ENCODE data around the gene TMED9. TPM values are rescaled to one million over a fixed set of nuclear protein-coding genes. Genes with fewer than 3 reads are reported as not detected.

TMED9 gene
- total RNA-seq, 4 donors from 2014 or later, result 12.8 to 106 (median 73.4) TPM

- no peak for TF ChIP-seq POLR2A (IDR thresholded peaks at IDR 0.05)
- TF ChIP-seq, protein P1, sequence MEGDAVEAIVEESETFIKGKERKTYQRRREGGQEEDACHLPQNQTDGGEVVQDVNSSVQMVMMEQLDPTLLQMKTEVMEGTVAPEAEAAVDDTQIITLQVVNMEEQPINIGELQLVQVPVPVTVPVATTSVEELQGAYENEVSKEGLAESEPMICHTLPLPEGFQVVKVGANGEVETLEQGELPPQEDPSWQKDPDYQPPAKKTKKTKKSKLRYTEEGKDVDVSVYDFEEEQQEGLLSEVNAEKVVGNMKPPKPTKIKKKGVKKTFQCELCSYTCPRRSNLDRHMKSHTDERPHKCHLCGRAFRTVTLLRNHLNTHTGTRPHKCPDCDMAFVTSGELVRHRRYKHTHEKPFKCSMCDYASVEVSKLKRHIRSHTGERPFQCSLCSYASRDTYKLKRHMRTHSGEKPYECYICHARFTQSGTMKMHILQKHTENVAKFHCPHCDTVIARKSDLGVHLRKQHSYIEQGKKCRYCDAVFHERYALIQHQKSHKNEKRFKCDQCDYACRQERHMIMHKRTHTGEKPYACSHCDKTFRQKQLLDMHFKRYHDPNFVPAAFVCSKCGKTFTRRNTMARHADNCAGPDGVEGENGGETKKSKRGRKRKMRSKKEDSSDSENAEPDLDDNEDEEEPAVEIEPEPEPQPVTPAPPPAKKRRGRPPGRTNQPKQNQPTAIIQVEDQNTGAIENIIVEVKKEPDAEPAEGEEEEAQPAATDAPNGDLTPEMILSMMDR (IDR thresholded peaks at IDR 0.05), result no peak
- Histone ChIP-seq H3K36me3 (no peaks in the 10 kb centered on the region), H3K27me3 (no peaks in the 10 kb centered on the region), H3K27ac (no peak overlapping the region), H3K4me3 (no peak overlapping the region), H3K4me1 (no peaks in the 10 kb centered on the region), H3K9me3 (no peaks in the 10 kb centered on the region)
- DNase-seq, result no peak
- intact Hi-C loops (cut with DNase I; ENCODE audit: low total_unique reads), result no loop called here
These were observed 13.7 kb upstream of the TMED9 start for GRCh38 chr5:177578316-177578715.

DNA sequence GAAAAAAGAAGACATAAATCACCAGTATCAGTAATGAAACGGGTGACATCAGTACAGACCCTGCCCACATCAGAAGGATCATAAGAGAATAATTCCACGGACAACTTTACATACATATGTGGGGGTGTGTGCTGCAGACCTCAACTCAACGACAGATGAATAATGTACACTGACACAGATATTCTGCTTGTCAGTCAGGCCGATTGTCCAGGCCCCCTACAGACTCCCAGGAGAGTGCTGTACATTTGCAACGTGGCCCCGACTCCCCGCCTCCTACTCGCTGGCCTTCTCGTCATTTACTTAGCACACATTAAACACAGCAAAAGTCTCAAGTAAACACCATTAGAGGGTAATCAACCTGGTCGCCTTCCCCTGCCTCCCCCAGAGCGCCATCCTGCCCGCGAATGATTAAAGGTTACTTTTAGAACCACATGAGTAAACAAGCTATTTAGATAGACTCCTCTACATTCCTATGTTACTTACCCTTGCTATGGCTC is 3.5 kb upstream of the TMED9 start:
- intact Hi-C loops (cut with DNase I; ENCODE audit: low total_unique reads), result no loop called here
- Histone ChIP-seq H3K27ac (no peak overlapping the region), H3K27me3 (no peaks in the 10 kb centered on the region), H3K4me1 (no peaks in the 10 kb centered on the region), H3K4me3 (no peak overlapping the region), H3K36me3 (no peaks in the 10 kb centered on the region), H3K9me3 (no peaks in the 10 kb centered on the region)
- no peak for TF ChIP-seq POLR2A (IDR thresholded peaks at IDR 0.05)
- TF ChIP-seq, protein P1 (IDR thresholded peaks at IDR 0.05), result no peak
- no peak for DNase-seq

DNA sequence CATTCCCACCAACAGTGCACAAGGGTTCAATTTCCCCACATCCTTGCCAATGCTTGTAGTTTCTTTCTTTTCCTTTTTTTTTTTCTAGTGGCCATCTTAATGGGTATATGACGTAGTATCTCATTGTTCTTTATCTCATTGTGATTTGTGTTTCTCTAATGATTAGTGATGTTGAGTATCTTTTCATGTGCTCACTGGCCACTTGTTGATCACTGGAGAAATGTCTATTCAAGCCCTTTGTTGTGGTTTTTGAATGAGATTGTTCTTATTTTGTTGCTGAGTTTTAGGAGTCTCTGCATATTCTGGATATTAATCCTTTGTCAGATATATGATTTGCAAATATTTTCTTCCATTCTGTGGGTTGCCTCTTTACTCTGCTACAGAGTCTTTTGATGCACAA is 1.6 kb upstream of the TMED9 start:
- no peaks in the 10 kb centered on the region for H3K27me3 ChIP-seq
- H3K4me3 ChIP-seq, result no peak overlapping the region
- H3K27ac ChIP-seq, result no peak overlapping the region
- H3K9me3 ChIP-seq, result no peaks in the 10 kb centered on the region
- no peaks in the 10 kb centered on the region for H3K4me1 ChIP-seq
- intact Hi-C loops (cut with DNase I; ENCODE audit: low total_unique reads), result no loop called here
- no peak for DNase-seq
- TF ChIP-seq POLR2A (IDR thresholded peaks at IDR 0.05), result no peak
- TF ChIP-seq, protein P1 (IDR thresholded peaks at IDR 0.05), result no peak
- no peaks in the 10 kb centered on the region for H3K36me3 ChIP-seq

DNA sequence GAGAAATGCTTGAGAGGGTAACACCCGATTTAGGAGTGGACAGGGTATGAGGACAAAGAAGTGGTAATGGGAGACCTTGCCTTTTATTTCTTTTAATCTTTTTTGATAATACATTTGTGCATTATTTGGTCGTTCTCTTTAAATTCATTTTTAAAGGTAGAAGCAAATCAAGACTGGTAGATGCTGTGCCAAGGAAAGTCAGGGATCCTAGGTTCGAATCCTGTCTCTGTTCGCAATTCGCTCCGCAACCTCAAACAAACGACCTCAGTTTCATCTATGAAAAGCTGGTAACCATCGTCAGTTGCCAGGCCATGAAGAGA is 353 bp upstream of the TMED9 start:
- Histone ChIP-seq H3K27me3 (no peaks in the 10 kb centered on the region), H3K4me3 (peak overlapping the region; percentile 80 to 89), H3K27ac (peak overlapping the region; percentile 76 to 77), H3K4me1 (no peaks in the 10 kb centered on the region), H3K9me3 (no peaks in the 10 kb centered on the region), H3K36me3 (no peaks in the 10 kb centered on the region)
- intact Hi-C loops (cut with DNase I; ENCODE audit: low total_unique reads), result no loop called here
- TF ChIP-seq, protein P1 (IDR thresholded peaks at IDR 0.05), result no peak
- no peak for TF ChIP-seq POLR2A (IDR thresholded peaks at IDR 0.05)
- DNase-seq, result no peak

DNA sequence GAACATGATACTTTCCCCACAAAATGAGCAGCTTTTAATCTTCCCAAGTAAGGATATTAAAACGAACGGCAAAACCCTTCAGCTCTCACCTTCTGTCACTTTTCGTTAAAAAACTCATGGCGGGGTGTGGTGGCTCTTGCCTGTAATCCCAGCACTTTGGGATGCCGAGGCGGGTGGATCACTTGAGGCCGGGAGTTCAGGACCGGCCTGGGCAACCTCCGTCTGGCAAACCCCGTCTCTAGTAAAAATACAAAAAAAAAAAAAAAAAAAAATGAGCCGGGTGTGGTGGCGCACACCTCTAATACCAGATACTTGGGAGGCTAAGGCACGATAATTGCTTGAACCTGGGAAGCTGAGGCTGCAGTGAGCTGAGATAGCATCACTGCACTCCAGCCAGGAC is 902 bp downstream of the TMED9 start:
- H3K27me3 ChIP-seq, result no peaks in the 10 kb centered on the region
- no peaks in the 10 kb centered on the region for H3K4me1 ChIP-seq
- peak overlapping the region; percentile 80 to 89 for H3K4me3 ChIP-seq
- TF ChIP-seq POLR2A (IDR thresholded peaks at IDR 0.05), result no peak
- TF ChIP-seq, protein P1 (IDR thresholded peaks at IDR 0.05), result no peak
- H3K36me3 ChIP-seq, result no peaks in the 10 kb centered on the region
- no peak for DNase-seq
- H3K27ac ChIP-seq, result peak overlapping the region in 1 of 2 donors; percentile 77
- intact Hi-C loops (cut with DNase I; ENCODE audit: low total_unique reads), result no loop called here
- H3K9me3 ChIP-seq, result no peaks in the 10 kb centered on the region
